Posterior vena cava (tissue), 2 donors: ENCODE measurements around the gene ROR1. TPM values are rescaled to one million over a fixed set of nuclear protein-coding genes. Genes with fewer than 3 reads are reported as not detected.

Experiments
- DNase-seq: peaks from one replicate; pipeline ENCODE4 v3.0.0-alpha.2; 2020; ENCODE audit warnings: low spot score
- intact Hi-C, 2 donors: fragments of 100-400 bp; cut with DNase I; formaldehyde crosslinking; loops; one replicate each; pipeline versions ENCODE4 v1.14.1 to v1.14.2; 2022 to 2023
- total RNA-seq, 2 donors: library from RNA; stranded (reverse); fragmentation: NEBNext Ultra II Directional; extraction: Animal tissue kit (Norgen Biotek cat#: 25700); gene quantifications; one replicate each; pipeline ENCODE4 v1.2.1, GENCODE V29; 2021
- donor health status: DM: yes; HTN: yes; CAD: no.
- donor health status: DM: yes; HTN: yes; CAD: no.

ROR1 gene
- total RNA-seq, 2 donors from 2014 or later: 19.3 to 25.8 TPM

GRCh38 chr1:63936276-63936675 is 162.5 kb downstream of the ROR1 start:
- no peak for DNase-seq
- intact Hi-C loops: loop anchor here in 1 of 2 donors (10.0 kb wide), 1 partner anchor 199 kb away; no protein-coding TSS in a partner anchor

- intact Hi-C loops: loop anchor here in 1 of 2 donors (10.0 kb wide), 1 partner anchor 198 kb away; no protein-coding TSS in a partner anchor
Observed at GRCh38 chr1:63936801-63937200, 163.0 kb downstream of the ROR1 start.

GRCh38 chr1:63937461-63938022 is 163.7 kb downstream of the ROR1 start:
- no peak for DNase-seq
- intact Hi-C loops: loop anchor here in 1 of 2 donors (10.0 kb wide), 1 partner anchor 197 kb away; no protein-coding TSS in a partner anchor

More at GRCh38 chr1:63936801-63937200, 163.0 kb downstream of the ROR1 start:
- no peak for DNase-seq

- intact Hi-C loops: no loop called here
- DNase-seq: no peak
Observed at GRCh38 chr1:63940440-63940839, 166.6 kb downstream of the ROR1 start.

- intact Hi-C loops: no loop called here
- no peak for DNase-seq
Observed at GRCh38 chr1:63943393-63943792, 169.6 kb downstream of the ROR1 start.

- no peak for DNase-seq
- intact Hi-C loops: no loop called here
Observed at GRCh38 chr1:63945943-63946342, 172.1 kb downstream of the ROR1 start.

- intact Hi-C loops: no loop called here
Observed at GRCh38 chr1:63946866-63947491, 173.2 kb downstream of the ROR1 start.

GRCh38 chr1:63947904-63948303 is 174.1 kb downstream of the ROR1 start:
- intact Hi-C loops: no loop called here
- DNase-seq: no peak

More at GRCh38 chr1:63946866-63947491, 173.2 kb downstream of the ROR1 start:
- DNase-seq: peak; percentile 88

GRCh38 chr1:63950023-63950422 is 176.2 kb downstream of the ROR1 start:
- intact Hi-C loops: no loop called here
- DNase-seq: no peak

- intact Hi-C loops: no loop called here
- DNase-seq: no peak
Observed at GRCh38 chr1:63951059-63951946, 177.5 kb downstream of the ROR1 start.

- DNase-seq: no peak
- intact Hi-C loops: no loop called here
Observed at GRCh38 chr1:63954187-63954586, 180.4 kb downstream of the ROR1 start.

- no peak for DNase-seq
- intact Hi-C loops: no loop called here
Observed at GRCh38 chr1:63955370-63956145, 181.7 kb downstream of the ROR1 start.

GRCh38 chr1:63958556-63958955 is 184.7 kb downstream of the ROR1 start:
- intact Hi-C loops: no loop called here
- DNase-seq: no peak

GRCh38 chr1:63960326-63960725 is 186.5 kb downstream of the ROR1 start:
- no peak for DNase-seq
- intact Hi-C loops: loop anchor here in 1 of 2 donors (10.0 kb wide), 1 partner anchor 164 kb away; no protein-coding TSS in a partner anchor

GRCh38 chr1:63966016-63966415 is 192.2 kb downstream of the ROR1 start:
- intact Hi-C loops: loop anchor here in 1 of 2 donors (10.0 kb wide), 1 partner anchor 159 kb away; no protein-coding TSS in a partner anchor
- DNase-seq: no peak

- DNase-seq: no peak
- intact Hi-C loops: loop anchor here in 1 of 2 donors (10.0 kb wide), 1 partner anchor 157 kb away; no protein-coding TSS in a partner anchor
Observed at GRCh38 chr1:63967901-63968300, 194.1 kb downstream of the ROR1 start.

- intact Hi-C loops: loop anchor here in 1 of 2 donors (10.0 kb wide), 1 partner anchor 156 kb away; no protein-coding TSS in a partner anchor
- DNase-seq: no peak
Observed at GRCh38 chr1:63968663-63969440, 195.0 kb downstream of the ROR1 start.

GRCh38 chr1:63969441-63969901 is 195.7 kb downstream of the ROR1 start:
- DNase-seq: no peak
- intact Hi-C loops: loop anchor here in 1 of 2 donors (10.0 kb wide), 1 partner anchor 155 kb away; no protein-coding TSS in a partner anchor
